Body of pancreas (tissue), 4 donors: ENCODE results near the gene TRA2B. TPM values are rescaled to one million over a fixed set of nuclear protein-coding genes. Genes with fewer than 3 reads are reported as not detected.

ENCODE experiments used
- ATAC-seq: fragments of 150-250 bp; one replicate; pipeline ENCODE4 v1.9.1; 2016
- DNase-seq, 4 donors: peaks; one replicate each; pipeline ENCODE4 v3.0.0-alpha.2; 2019
- H3K27ac ChIP-seq, 4 donors: fragments of 200-600 bp; sonication (generic); 1 replicate in 3 of 4; 2 replicates in 1 of 4; pipeline versions ENCODE4 v1.5.1 to v1.6.1; 2016 to 2019; ENCODE audit warnings: mild to moderate bottlenecking in 1 of 4, mixed read lengths in 1 of 4, moderate library complexity in 1 of 4
- H3K27me3 ChIP-seq, 2 donors: fragments of 200-600 bp; sonication (generic); one replicate each; pipeline ENCODE4 v1.6.0; 2016; ENCODE audit warnings: mild to moderate bottlenecking in 1 of 2
- H3K36me3 ChIP-seq, 2 donors: fragments of 200-600 bp; sonication (generic); replicated peaks in 1 of 2; 2 replicates each; pipeline ENCODE4 v1.5.1; 2016; ENCODE audit warnings: low read depth in 2 of 2; ENCODE audit not compliant: insufficient read depth in 1 of 2
- H3K4me1 ChIP-seq: fragments of 200-600 bp; sonication (generic); one replicate; pipeline ENCODE4 v1.6.0; 2016
- H3K4me3 ChIP-seq, 2 donors: fragments of 200-600 bp; sonication (generic); 1 replicate in 1 of 2; 2 replicates in 1 of 2; pipeline ENCODE4 v1.5.1; 2016 to 2019
- H3K9me3 ChIP-seq, 3 donors: fragments of 200-600 bp; sonication (generic); 1 replicate in 2 of 3; 2 replicates in 1 of 3; pipeline ENCODE4 v1.5.1; 2016
- CTCF ChIP-seq, 7 experiments: fragments of 450-650 bp in 4 of 7; fragments of 200-600 bp in 3 of 7; sonication (generic) in 3 of 7; IDR thresholded peaks; one replicate each; pipeline ENCODE4 v1.5.1; 2016 to 2019; ENCODE audit warnings: antibody characterized with exemption in 7 of 7
- POLR2A ChIP-seq, 3 donors: fragments of 450-650 bp; IDR thresholded peaks; one replicate each; pipeline ENCODE4 v1.6.1; 2016; ENCODE audit warnings: antibody characterized with exemption in 3 of 3, mild to moderate bottlenecking in 2 of 3
- WGBS, 2 donors: methylation state at CpG; one replicate each; pipeline ENCODE4 v1.1.5; 2017; 5-methylcytosine and 5-hydroxymethylcytosine counted together
- intact Hi-C: fragments of 100-400 bp; cut with DNase I; formaldehyde crosslinking; loops from one replicate; pipeline ENCODE4 v1.15.1; 2023
- total RNA-seq, 2 donors: library from RNA; depleted of rRNA; stranded (reverse); fragments of >200 nt; gene quantifications; one replicate each; pipeline ENCODE4 v1.1.0, GENCODE V29; 2016

Gene TRA2B
- total RNA-seq, 2 donors from 2014 or later = 74.2 to 323 TPM

- DNase-seq (no peak), ATAC-seq (no peak)
- TF ChIP-seq POLR2A (IDR thresholded peaks at IDR 0.05) (no peak), CTCF (IDR thresholded peaks at IDR 0.05) (no peak)
- H3K27me3 ChIP-seq = no peaks in the 10 kb centered on the region
- H3K4me1 ChIP-seq = no peaks in the 10 kb centered on the region
- no peaks in the 10 kb centered on the region for H3K9me3 ChIP-seq
- intact Hi-C loops = no loop called here
- H3K27ac ChIP-seq = no peak overlapping the region
- 100% methylated on average over 1 of the region's 1 CpG for WGBS, 2 donors
- no peaks in the 10 kb centered on the region for H3K36me3 ChIP-seq
- no peak overlapping the region for H3K4me3 ChIP-seq
Observed at GRCh38 chr3:185866555-185866954, 71.3 kb downstream of the TRA2B start.

Other genes with a start within 250 kb of the TRA2B start
- gene IGF2BP2, start 113.0 kb downstream of the TRA2B start, total RNA-seq = 10 to 100 TPM; 19.4 to 25.2 TPM
- 10 to 100 TPM; 14.5 to 39.2 TPM for gene ETV5, start 171.1 kb upstream of the TRA2B start, total RNA-seq